Measurements from ENCODE around the gene ZNF473.

Gene ZNF473

DNA sequence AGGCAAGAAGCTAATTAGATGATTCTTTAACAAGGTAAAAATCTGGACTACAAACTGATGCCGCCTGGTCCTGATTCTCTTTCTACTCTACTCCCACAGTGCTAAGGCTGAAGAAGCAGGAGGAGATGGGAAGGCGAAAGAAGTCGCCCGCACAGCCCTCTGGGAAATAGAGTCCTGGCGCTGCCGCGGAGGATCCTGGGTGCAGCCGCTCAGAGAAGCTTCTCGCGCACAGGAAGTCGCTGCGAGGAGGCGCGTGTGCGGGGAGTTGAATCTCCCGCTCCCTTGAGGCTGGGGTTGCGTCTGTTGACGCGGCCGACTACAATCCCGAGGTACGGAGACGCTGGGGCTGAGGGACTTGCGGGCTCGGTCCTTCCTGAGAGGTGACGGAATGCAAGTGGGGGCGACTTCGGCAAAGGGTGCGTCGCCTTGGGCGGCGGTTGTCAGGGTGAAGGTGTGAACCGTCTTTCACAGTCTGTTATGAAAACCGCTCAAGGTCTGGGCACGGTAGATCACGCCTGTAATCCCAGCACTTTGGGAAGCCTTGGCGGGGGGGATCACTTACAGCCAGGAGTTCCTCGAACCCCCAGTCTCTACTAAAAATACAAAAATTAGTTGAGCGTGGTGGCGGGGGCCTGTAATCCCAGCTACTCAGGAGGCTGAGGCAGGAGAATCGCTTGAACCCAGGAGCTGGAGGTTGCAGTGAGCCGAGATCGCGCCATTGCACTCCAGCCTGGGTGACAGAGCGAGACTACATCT lies at the start of gene ZNF473:
Gene ZNF473, plus strand, starts transcription at position 212 of the 756 bp plus-strand sequence. CDS start 5,078 bp downstream, outside the sequence.
- in situ Hi-C loops (cut with MboI; ENCODE audit: low sequenced_read_pairs), result no loop called here

DNA sequence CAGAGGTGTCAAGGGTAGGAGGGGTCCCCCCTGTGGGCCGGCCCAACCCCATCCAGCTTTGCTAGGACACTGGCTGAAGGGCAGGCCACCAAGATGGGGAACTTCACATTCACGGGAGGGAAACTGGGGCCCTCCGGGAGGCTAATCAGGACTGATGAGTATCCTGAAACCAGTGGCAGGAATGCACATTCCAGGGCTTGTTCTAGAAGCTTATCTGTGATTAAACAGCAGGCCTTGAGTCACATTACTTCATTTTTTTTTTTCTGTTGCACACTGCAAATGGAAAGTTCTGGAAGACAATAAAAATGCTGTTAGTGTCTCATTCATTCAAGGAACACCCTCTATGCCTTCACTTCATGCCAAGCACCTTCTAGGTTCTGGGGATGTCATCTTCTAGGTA lies 49.3 kb upstream of the ZNF473 start:
- in situ Hi-C loops (cut with MboI; ENCODE audit: low sequenced_read_pairs), result loop anchor here (5.0 kb wide), 1 partner anchor 39 kb away; no protein-coding TSS in a partner anchor

DNA sequence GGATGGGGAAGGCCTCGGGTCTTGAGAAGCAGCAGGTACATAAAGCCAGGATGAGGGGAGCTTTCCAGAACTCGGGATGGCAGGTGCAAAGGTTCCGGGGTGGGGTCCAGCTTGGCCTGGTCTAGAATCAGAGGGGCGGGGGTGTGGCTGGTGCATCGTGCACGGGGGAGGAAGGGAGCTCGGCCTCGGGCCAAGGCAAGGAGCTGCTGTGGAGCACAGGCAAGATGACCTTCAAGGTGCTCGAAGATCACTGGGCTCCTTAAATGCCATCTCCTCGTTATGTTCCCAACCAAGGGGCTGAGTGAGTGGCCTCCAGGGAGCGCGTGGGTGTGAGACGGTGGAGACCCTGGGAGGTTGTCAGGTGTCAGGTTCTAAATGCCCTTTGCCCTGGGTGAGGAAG lies 48.7 kb upstream of the ZNF473 start:
- in situ Hi-C loops (cut with MboI; ENCODE audit: low sequenced_read_pairs), result loop anchor here (5.0 kb wide), 1 partner anchor 40 kb away; no protein-coding TSS in a partner anchor

DNA sequence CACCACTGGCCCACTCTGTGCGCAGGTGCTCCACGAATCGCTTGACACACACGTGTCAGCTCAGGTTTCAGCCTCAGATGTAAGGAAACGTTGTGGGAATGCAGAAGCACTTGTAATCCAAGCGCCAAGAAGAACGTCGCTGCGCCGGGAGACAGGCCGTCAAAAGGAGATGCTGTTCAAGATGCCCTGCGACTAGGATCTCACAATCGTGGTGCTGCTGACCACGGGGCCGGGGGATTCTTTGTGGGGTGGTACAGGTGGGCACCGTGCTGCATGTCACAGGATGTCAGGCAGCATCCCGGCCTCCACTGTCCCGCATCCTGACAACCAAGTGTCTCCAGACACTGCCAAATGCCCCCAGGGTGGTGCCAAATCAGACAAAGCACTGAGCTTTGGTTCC lies 47.9 kb upstream of the ZNF473 start:
- in situ Hi-C loops (cut with MboI; ENCODE audit: low sequenced_read_pairs), result loop anchor here (5.0 kb wide), 1 partner anchor 41 kb away; no protein-coding TSS in a partner anchor

- in situ Hi-C loops (cut with MboI; ENCODE audit: low sequenced_read_pairs), result loop anchor here (5.0 kb wide), 1 partner anchor 41 kb away; no protein-coding TSS in a partner anchor
These were observed 47.5 kb upstream of the ZNF473 start for GRCh38 chr19:49978324-49978723.

- in situ Hi-C loops (cut with MboI; ENCODE audit: low sequenced_read_pairs), result no loop called here
These were observed 43.9 kb upstream of the ZNF473 start for GRCh38 chr19:49981603-49982593.

GRCh38 chr19:49983645-49984229 lies 42.1 kb upstream of the ZNF473 start:
- in situ Hi-C loops (cut with MboI; ENCODE audit: low sequenced_read_pairs), result no loop called here

- in situ Hi-C loops (cut with MboI; ENCODE audit: low sequenced_read_pairs), result no loop called here
These were observed 41.3 kb upstream of the ZNF473 start for GRCh38 chr19:49984491-49984890.

DNA sequence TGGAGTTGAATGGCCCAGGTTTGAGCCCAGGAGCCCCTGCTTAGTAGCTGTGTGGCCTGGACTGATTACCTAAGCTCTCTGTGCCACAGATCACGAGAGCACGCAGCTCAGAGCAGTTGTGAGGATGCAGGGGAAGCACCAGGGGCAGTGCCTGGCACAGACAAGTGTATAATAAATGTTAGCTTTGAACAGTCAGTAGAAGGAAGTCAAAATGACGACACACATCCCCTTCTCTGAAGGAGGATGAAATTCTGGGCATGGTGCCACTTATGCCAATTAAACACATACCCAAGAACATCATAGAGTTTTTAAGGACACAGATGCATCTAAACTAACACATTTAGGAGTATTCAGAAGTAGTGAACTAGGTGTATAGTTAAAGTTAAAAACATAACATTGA lies 39.9 kb upstream of the ZNF473 start:
- in situ Hi-C loops (cut with MboI; ENCODE audit: low sequenced_read_pairs), result no loop called here

- in situ Hi-C loops (cut with MboI; ENCODE audit: low sequenced_read_pairs), result no loop called here
These were observed 39.5 kb upstream of the ZNF473 start for GRCh38 chr19:49986354-49986753.

DNA sequence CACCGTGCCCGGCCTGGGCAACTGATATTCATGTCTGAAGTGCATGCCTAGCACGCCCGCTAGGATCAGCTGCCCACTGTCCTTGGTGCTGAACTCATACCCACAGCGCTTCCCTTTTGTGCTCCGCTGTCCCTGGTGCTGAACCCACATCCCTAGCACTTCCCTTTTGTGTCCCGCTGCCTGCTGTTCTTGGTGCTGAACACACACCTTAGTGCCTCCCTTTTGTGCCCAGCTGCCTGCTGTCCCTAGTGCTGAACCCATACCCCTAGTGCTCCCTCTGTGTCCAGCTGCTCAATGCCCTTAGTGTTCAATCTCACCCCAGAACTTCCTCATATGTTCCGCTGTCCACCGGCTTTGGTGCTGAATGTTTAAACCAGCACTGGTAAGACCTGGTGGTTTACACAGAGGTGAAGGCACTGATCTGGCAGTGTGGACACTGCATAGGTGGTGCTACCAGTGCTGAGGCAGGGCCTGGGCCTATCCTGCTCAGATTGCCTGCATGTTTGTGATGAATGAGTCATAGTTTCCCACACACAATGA lies 38.6 kb upstream of the ZNF473 start:
- in situ Hi-C loops (cut with MboI; ENCODE audit: low sequenced_read_pairs), result no loop called here

- in situ Hi-C loops (cut with MboI; ENCODE audit: low sequenced_read_pairs), result no loop called here
These were observed 37.8 kb upstream of the ZNF473 start for GRCh38 chr19:49988007-49988406.

GRCh38 chr19:49988433-49988832 lies 37.4 kb upstream of the ZNF473 start:
- in situ Hi-C loops (cut with MboI; ENCODE audit: low sequenced_read_pairs), result no loop called here

GRCh38 chr19:49997709-49998108 lies 28.1 kb upstream of the ZNF473 start:
- in situ Hi-C loops (cut with MboI; ENCODE audit: low sequenced_read_pairs), result no loop called here

DNA sequence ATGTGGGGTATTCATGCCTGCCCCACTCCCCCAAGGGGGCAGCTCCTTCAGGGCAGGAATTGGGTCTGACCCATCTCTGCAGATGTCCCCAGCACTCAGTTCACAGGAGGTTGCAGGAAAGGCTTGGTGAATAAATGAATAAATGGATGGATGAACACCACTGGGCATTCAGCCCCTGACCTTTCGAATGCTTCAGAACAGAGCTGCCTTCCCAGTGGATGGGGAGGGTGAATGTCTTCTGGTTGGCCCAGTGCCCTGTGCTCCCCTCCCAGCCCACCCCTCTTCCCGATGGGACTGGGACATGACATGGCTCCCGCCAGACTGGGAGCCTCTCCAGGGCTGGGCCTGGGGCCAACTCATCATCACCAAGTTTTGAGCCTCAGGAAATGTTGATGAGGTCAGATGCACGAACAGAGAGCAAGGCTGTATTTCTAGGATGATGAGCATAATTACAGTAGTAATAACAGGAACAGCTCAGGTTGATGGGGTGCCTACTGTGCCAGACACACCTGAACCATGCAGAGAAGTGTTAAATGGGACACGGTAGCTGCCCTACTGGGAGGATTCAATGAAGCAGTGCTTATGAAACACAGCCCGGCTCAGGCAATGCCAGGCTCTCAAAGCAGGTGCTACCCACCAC lies 26.3 kb upstream of the ZNF473 start:
- in situ Hi-C loops (cut with MboI; ENCODE audit: low sequenced_read_pairs), result no loop called here

DNA sequence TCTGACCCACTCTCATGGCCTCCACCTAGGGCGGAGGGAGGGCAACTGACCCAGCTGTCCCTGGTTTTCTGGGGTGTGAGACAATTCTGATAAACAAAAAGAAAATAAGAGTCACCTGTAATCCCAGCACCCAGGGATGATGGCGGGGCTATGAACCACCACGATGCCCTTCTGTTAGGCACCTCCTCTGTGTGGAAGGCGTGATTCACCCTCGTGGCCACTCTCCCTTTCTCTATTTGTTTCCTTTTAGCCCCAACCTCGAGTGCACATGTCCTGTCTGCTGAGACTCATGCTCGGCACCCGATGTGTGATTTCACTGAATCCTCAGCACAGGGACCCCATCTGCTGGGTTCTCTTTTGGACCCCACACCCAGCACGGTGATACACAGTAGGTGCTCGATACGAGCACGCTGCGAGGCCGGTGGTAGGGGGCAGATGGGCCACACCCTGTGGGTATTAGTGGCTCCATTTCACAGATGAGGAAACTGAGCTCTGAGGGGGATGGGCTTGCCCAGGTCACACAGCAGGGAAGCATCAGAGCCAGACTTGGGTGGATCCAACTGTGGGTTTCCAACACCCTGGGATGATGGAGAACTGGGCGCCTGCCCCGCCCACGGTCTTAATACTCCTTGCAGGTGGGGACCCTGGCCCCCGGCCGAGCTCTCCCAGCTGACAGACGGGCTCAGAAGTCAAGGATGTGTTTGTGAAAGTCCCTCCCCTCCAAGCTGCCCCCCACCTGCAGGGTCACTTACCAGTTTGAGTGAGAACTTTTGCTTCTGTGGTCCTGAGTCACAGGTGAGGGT lies 25.6 kb upstream of the ZNF473 start:
- in situ Hi-C loops (cut with MboI; ENCODE audit: low sequenced_read_pairs), result no loop called here

DNA sequence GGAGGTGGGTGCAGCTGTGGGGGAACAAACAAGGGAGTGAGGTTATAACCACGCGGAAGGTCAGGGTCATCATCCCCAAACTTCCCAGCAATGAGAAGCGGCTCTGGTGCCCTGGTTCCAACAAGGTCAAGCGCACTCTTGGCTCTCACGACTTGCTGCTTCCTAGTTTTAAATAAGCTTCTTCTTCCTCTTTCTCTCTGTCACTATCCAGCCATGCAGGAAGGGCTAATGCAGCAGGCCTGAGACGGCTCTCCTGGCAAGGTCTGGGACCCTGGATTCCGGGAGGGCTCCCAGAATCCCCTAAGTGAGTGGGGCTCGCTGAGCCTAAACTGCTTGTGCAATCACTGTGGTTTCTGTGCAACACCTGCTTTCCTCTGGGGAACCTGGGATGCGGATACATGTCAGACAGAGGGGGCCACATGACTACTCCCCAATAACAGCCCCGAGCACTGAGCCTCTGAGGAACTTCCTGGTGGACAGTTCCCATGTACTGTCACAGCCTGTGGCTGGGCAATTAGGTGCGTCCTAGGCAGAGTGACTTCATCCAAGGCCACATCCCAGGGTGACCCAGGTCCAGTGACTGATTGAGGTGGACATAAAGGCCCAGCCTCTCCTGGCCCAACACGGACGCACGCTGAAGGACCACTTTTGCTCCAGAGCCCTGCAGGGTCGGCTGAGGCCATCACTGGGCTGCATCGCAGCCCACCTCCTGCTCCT lies 24.8 kb upstream of the ZNF473 start:
- in situ Hi-C loops (cut with MboI; ENCODE audit: low sequenced_read_pairs), result no loop called here

GRCh38 chr19:50001775-50002174 lies 24.0 kb upstream of the ZNF473 start:
- in situ Hi-C loops (cut with MboI; ENCODE audit: low sequenced_read_pairs), result no loop called here

GRCh38 chr19:50002386-50002960 lies 23.3 kb upstream of the ZNF473 start:
- in situ Hi-C loops (cut with MboI; ENCODE audit: low sequenced_read_pairs), result no loop called here
